HG02678 (cell line): ENCODE measurements around the gene PATE3.

Experiments
- ATAC-seq: cut with Tn5 transposase; IDR thresholded peaks from one replicate; pipeline ENCODE4 v1.9.1; 2021; ENCODE audit warnings: mild to moderate bottlenecking, moderate library complexity; ENCODE audit not compliant: unreplicated experiment

PATE3 gene, protein sequence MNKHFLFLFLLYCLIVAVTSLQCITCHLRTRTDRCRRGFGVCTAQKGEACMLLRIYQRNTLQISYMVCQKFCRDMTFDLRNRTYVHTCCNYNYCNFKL

DNA sequence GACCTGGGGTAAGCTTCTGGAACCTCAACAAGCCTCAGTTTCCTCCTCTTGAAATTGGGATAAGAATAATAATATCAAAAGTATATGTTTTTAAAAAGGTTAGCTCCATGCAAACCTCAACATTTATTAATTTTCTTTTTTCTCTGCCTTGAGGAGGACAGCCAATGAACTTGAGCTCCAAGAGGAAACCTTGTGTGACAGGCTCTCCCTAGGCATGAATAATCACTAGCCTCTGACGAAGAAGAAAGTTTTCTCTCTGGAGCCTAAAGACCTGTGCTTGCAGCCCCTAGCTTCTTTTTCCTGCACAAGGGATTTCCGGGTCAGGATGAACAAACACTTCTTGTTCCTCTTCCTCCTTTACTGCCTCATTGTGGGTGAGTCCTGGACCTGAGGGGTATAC is at the start of gene PATE3:
Gene PATE3 (plus strand): TSS at position 301 of the 400 bp plus-strand sequence. CDS start 25 bp downstream, at position 326.
- ATAC-seq, result no peak

DNA sequence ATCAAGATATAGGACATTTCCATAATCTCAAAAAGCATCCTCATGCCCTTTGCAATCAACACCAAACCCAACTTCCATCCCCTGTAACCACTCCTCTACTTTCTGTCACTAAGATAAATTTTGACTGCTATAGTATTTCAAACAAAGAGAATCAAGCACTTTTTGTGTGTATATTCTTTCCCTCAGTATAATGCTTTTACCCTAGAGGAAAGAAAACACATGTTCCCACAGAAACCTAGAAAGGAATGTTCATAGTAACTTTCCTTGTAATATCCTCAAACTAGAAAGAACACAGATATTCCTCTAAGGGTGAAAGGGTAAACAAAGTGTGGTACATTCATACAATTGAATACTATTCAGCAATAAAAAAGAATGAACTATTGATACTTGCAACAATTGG is 47.3 kb upstream of the PATE3 start:
- no peak for ATAC-seq

DNA sequence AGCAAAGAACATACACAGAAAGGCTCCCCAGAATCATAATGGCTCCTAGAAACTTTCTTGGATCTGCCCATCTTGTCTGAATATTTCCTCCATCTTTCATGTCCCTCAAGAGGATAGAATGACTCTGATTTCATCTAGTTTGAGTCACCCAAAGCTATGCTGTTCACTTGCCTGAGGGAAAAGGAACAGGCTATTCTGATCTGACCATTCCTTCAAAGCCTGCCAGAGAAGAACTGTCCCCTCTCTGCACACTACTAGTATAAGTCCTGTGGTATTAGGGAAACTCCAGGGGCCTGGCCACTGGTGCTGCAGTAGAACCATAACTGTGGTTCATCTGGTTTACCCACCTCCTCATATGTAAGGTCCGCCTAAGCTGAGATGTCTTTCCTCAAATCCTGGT is 44.2 kb upstream of the PATE3 start:
- ATAC-seq, result no peak

DNA sequence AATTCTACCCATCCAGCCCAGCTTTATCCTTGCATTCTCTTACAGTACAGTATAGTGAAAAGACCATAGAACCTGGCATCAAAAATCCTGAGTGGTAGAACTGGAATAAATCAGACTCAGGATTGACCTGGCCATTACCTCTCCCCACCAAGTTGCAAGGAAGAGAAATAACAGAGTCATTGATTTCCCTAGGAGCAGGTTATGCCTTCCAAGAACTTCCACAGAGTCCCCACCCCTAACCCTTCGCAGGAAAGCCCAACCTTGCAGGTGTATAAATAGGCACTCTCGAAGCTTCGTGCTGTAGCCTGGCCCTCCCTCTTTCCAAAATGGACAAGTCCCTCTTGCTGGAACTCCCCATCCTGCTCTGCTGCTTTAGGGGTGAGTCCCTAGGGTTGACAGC is 41.9 kb upstream of the PATE3 start, which contains the start of gene PATE1:
Gene PATE1 (plus strand): TSS at position 301 of the 400 bp plus-strand sequence. CDS start 26 bp downstream, at position 327.
- ATAC-seq, result no peak

DNA sequence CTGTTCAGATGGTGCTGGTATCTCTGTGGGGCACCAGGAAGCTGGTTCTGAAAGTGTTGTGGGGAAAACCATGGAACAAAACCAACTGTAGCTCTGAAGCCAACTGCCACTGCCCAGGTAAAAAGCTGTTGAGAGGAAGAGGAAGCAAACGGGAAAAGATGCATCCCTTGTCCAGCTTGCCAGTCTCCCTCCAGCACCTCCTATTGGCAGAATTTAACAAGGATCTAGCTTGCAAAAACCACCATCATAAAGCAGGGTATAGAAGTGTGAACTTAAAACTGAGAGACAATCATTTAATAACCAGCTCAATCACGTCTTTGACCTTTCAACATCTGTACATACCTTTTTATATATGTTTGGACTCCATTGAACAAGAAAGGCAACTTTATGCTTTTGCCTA is 37.3 kb upstream of the PATE3 start:
- ATAC-seq, result no peak

DNA sequence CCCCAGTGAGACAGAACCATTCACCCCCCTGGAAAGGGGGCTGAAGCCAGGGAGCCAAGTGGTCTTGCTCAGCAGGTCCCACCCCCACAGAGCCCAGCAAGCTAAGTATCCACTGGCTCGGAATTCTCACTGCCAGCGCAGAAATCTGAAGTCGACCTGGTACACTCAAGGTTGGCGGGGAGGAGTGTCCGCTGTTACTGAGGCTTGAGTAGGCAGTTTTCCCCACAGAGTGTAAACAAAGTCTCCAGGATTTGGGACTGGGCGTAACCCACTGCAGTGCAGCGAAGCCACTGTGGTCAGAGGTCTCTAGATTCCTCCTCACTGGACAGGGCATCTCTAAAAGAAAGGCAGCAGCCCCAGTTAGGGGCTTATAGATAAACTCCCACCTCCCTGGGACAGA is 31.9 kb upstream of the PATE3 start:
- no peak for ATAC-seq

DNA sequence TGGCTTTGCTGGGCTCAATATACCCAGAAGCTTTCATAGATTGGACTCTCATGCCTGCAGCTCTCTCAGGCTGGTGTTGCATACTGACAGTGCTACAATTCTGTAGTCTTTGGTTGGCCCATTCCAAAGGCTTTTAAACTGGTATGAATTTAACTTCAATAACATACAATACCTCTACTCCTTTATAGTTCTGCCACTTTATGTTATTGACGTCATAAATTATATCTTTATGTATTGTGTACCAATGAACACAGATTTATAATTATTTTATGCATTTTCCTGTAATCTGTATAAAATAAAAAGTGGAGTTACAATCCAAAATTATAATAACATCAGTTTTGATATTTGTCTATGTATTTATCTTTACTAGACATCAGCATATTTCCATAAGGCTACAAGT is 25.5 kb upstream of the PATE3 start:
- no peak for ATAC-seq

DNA sequence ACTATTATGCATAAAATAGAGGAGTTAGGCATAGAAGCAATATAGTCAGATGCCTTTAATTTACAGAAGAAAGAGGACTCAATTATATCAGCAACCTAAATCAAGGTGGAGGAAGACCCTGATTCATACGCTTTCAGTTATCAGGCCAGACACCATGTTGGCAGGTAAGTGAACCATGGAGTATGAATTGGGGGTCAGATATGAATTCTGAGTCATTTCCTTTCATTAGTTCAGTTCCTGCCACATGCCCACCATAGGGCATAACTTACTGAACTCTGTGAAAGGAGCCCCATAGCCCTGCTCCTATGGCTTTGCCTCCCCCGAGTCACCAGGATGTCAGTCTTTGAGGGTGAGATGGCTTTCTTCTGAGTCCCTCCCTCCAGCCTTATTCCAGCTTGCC is 24.4 kb upstream of the PATE3 start:
- ATAC-seq, result no peak

DNA sequence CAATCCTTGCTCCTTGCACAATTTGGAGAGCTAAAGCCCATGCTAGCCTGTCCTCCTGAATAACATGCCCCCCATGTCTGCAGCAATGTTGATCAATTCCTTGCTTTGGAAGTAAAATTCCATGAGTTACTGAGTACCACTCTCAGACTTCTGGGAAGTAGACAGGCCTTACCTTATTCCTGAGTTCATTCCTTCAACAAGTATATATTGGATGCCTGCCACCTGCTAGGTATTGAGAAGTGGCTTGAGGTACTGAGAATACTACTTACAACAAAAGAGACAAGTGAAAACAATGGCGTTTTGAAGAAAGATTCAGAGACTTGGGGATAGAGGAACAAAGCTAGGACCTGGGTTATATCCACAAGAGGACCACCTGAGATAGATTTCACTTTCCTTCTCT is 21.7 kb upstream of the PATE3 start:
- no peak for ATAC-seq

DNA sequence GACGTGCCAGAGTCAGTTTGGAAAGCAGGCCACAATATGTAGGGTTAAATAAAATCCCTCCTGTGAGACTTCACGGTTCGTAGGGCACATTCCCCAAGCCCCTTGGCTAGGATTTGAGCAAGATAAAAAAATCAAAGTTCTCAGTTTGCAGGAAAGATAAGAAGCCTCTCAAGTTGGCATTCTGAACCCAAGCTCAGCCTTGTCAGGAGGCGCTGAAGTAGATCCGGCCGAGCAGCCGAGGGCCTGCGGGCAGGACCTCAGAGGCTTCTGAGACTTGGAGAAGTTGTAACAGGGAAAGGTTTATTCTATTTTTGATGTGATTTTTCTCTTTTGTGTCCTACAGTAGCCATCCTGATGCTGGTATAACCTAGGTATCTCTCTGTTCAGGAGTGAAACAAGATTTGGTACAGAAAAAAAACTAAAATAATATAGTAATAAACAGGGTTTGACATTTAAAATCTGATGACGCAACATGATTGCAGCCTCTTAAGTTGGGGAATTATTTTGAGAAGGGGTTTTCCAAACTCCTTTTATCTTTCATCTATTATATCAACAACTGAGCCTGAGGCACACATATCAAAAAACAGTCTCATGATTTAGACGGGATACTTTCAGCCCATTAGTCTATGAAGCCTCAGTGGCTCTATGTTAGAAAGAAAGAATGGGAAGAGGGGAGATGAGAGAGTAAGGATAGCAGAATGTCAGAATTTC is 19.4 kb upstream of the PATE3 start:
- ATAC-seq, result no peak

DNA sequence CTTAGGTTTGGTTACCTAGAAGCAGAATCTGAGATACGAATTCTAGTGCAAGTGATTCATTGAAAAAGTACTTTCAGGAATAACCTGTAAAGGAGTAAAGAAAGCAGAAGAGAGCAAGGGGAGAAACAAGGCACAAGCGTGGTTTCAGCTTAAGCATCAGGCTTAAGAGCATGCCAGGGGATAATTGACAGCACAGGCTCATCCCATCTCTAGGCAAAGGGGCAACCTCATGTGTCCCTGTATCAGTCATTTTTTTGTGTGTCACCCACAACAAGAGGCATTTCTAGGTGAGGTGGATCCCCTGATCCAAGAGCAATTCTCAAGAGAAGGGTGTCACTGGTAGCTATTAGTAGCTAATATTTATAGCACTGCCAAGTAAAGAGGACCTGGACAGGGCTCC is 17.3 kb upstream of the PATE3 start:
- ATAC-seq, result no peak

DNA sequence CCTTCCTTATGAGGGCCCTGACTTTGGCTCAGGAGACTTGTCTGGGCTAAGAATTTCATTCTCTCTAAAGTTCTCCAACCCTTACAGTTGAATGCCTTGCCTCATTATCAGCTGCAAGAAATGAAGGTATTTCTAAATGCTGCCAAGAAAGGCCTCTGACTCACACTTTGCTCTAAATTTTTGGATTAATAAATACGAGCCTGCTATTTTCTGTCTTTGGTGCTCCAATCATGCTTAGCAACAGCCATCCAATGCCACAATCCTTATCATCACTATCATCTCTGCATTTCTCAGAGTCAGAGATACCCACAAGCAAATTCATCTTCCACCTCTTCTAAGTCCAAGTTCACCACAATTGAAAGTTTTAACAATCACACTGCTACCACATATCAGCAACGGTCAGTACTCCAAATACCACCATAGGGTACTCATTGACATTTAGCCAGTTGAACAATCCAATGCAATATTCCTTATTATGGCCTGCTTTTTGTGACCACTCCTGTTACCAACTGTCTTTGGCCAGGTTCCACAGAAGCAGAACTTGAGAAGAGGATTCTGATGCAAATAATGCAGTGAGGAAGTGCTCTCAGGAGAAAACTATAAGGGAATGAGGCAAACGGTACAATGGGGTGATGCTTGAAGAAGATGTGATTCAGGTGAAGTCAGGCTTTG is 15.0 kb upstream of the PATE3 start:
- ATAC-seq, result no peak

DNA sequence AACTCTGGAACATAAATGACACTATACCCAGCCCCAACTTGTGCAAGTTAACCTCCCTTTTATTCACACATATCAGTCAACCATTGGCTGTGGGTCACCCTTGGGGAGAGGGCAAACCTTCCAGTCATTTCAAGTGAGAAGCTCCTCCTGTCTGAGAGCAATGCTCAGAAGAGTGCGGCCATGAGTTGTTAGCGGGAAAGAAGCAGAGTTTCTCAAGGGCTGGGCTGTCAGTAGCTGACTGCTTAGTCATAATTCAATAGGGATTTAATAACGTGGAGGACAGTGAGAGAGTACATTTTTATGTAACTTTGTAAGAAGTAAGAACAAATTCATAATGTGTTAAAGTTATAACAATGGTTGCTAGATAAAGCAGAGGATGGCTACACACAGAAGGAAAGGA is 14.4 kb upstream of the PATE3 start:
- no peak for ATAC-seq

DNA sequence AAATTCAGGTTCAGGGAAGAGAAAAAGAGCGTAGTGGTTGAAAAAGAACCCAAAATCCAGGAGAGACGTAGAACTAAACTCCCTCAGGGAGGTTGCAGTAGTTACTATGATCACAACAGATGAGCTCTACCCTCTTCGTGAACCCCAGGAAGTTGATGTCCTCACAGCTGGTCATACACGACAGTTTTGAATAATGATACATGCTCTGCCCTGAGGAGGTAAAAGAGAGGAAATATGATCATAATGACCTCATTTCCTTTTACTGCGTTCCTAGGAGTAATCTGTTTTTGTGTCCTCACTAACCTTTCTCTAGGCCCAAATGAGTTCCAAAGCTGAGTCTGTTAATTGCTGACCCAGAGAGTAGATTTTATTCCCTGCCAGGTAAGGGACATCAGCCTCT is 10.6 kb upstream of the PATE3 start:
- no peak for ATAC-seq

DNA sequence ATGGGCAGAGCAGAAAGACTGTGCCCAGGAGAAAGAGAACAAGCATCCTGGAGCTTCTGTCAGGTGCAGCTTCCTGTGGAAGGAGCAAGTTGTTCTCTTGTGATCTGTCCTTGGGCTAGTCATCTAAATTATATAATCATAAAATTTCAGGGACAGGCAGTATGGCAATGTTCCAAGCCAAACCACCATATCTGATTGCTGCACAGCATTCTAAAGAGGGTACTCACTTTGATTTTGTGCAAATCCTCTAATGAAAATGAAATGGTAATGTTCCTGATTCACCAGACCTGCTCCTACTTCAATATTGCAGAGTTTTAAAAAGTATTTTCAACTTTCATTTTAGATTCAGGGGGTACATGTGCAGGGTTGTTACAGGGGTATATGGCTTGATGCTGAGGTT is 9.2 kb upstream of the PATE3 start, which contains the start of gene PATE2:
Gene PATE2 (minus strand): TSS at position 101 of the 400 bp plus-strand sequence. CDS start 55 bp downstream, at position 46.
- ATAC-seq, result no peak

DNA sequence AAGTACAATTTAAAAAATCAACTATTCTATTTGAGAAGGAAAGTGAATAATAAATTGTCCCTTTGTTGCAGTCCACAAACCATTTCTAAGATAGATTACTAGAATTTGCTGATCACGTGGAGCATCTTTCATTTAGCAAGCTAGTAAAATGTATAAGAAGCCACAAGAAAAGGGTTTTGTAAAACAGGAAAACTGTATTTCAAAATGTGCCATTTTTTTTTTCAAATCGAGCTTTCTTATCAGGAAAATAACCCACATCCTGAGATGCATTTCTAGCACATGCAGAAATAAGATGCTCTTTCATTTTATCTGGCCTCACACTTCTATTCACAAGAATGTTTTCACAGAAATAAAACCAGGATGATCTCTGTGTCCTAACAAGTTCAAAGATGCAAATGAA is 3.2 kb upstream of the PATE3 start:
- ATAC-seq, result no peak

DNA sequence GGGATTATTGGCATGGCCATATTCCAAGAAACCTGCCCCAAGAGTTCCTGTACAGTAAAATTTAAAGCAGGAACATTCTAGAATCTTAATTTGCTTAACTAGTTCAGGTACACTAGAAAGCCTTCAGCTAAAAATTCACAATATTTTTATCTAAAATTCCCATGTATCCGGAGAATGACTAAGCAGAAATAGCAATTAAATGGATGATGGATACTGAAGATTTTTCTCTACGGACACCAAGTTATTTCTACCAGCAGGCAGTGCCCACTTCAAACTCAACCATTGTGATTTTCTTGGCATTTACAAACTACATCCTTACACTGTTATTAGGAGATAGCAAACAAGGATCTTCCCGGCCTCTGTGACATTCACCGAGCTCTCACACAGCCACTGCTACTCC is 2.9 kb downstream of the PATE3 start:
- no peak for ATAC-seq

DNA sequence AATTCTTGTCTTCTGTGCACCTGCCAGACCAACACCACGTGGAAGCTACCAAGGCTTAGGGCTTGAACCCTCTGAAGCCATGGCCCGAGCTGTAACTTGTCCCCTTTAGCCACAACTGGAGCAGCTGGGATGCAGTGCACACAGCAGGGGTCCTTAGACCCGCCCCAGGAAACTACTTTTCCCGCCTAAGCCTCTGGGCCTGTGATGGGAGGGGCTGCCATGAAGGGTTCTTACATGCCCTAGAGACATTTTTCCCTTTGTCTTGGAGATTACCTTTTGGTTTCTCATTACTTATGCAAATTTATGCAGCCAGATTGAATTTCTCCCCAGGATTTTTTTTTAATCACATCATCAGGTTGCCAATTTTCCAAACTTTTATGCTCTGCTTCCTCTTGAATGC is 9.7 kb downstream of the PATE3 start:
- ATAC-seq, result no peak

DNA sequence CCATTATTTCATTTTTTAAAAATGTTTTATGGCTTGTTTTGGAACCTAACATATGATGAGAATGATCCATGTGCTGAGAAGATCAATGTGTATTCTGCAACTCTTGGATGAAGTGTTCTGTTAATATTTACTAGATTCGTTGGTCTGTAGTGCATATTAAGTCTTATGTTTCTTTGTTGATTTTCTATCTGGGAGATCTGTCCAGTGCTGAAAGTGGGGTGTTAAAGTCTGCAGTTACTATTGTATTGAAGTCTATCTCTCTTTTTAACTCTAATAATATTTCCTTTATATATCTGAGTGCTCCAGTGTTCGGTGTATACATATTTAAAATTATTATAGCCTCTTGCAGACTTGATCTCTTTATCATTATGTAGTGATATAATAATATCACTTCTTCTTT is 11.9 kb downstream of the PATE3 start:
- ATAC-seq, result no peak

DNA sequence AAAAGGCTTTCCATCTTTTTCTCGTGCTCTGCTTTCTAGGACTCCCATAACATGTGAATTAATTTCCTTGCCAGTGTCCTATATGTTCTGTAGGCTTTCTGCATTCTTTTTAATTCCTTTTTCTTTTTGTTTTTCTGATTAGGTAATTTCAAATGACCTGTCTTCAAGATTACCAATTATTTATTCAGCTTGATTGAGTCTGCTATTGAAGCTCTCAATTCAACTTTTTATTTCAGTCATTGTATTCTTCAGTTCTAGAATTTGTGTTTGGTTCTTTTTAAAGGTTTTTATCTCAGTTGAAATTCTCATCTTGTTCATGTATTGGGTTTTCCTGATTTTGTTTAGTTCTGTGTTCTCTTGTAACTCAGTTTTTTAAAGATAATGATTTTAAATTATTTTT is 14.5 kb downstream of the PATE3 start:
- ATAC-seq, result no peak

DNA sequence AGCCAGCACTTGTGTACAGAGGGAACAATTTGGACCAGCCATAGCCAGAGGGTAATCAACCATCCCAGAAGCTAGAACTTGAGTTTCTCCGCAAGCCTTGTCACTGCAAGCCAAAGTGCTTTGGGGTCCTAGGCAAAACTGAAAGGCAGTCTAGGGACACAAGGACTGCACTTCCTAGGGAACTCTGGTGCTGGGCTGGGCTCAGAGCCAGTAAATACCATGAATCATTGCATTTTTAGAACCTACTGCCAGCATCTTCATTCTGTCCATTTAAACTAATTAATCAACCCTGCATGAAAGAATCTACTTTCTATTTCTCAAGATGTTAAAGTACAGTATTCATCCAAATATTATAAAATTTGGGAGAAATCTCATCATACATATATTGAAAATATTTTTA is 20.0 kb downstream of the PATE3 start:
- ATAC-seq, result no peak

DNA sequence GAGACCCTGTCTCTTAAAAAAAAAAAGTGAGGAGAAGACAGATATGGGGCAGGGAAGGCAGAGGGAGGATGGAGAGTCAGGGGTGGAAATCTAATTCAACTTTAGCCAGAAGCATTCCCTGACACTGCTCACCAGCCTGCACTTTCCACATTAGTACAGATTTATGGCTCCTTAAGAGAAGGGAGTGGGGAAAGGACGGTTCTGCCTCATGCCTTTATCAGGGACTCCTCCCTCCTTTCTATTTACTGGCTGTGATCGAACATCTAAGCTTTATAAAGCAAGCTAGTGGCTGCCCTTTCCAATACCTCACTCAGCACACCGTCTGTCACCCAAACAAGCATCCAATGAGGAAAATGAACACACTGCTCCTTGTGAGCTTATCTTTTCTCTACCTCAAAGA is 45.1 kb downstream of the PATE3 start, which contains the start of gene PATE4:
Gene PATE4 (plus strand): TSS at position 301 of the 400 bp plus-strand sequence. CDS start 44 bp downstream, at position 345.
- ATAC-seq, result no peak
